ENCODE data around the gene WFDC12.

Gene WFDC12

GRCh38 chr20:45080867-45081624, 43.2 kb downstream of the WFDC12 start:
- DNase-seq (ENCODE audit: low spot score) = no peak
- TF ChIP-seq CTCF (IDR thresholded peaks at IDR 0.05; ENCODE audit: extremely low read depth, missing control alignments) = peak; percentile 11

GRCh38 chr20:45077559-45077958, 46.7 kb downstream of the WFDC12 start:
- DNase-seq (ENCODE audit: low spot score) = no peak
- no peak for TF ChIP-seq CTCF (IDR thresholded peaks at IDR 0.05; ENCODE audit: extremely low read depth, missing control alignments)

Data from GM20000 (cell line).